Type B pancreatic cell (in vitro differentiated cells): Measurements from ENCODE around the gene AKAP13. TPM values are rescaled to one million over a fixed set of nuclear protein-coding genes. Genes with fewer than 3 reads are reported as not detected.

ENCODE experiments used
- DNase-seq: peaks from one replicate; pipeline ENCODE4 v3.0.0; 2021; ENCODE audit warnings: mixed read lengths; ENCODE audit not compliant: unreplicated experiment; ENCODE audit errors: extremely low spot score
- H3K27ac Mint-ChIP-seq: 2 replicates; pipeline ENCODE4 v1.8.0; 2021; ENCODE audit warnings: mild to moderate bottlenecking, mixed read lengths
- H3K27me3 Mint-ChIP-seq: 2 replicates; pipeline ENCODE4 v1.8.0; 2021; ENCODE audit warnings: mixed read lengths
- H3K36me3 Mint-ChIP-seq: 2 replicates; pipeline ENCODE4 v1.8.0; 2021; ENCODE audit warnings: mixed read lengths
- H3K4me1 Mint-ChIP-seq: one replicate; pipeline ENCODE4 v1.8.0; 2021; ENCODE audit warnings: mixed read lengths; ENCODE audit not compliant: unreplicated experiment
- H3K4me3 Mint-ChIP-seq: 2 replicates; pipeline ENCODE4 v1.8.0; 2021; ENCODE audit warnings: mild to moderate bottlenecking, mixed read lengths
- H3K9me3 Mint-ChIP-seq: 2 replicates; pipeline ENCODE4 v1.8.0; 2021; ENCODE audit warnings: mixed read lengths
- CTCF ChIP-seq: fragments of 200-600 bp; sonication (generic); conservative IDR thresholded peaks from 2 replicates; pipeline ENCODE4 v1.5.0; 2021; ENCODE audit warnings: antibody characterized with exemption, mild to moderate bottlenecking
- total RNA-seq: library from RNA; stranded (reverse); gene quantifications from 2 replicates; pipeline ENCODE4 v1.2.1, GENCODE V29; 2021; ENCODE audit warnings: low replicate concordance

AKAP13 gene
- total RNA-seq, 1 donor from 2014 or later, result 75.7 TPM

GRCh38 chr15:85763157-85763556 lies 382.8 kb downstream of the AKAP13 start:
- H3K27me3 Mint-ChIP-seq, result no peaks in the 10 kb centered on the region
- H3K27ac Mint-ChIP-seq, result no peak overlapping the region
- no peaks in the 10 kb centered on the region for H3K9me3 Mint-ChIP-seq
- DNase-seq, result no peak
- no peak for TF ChIP-seq CTCF
- H3K4me3 Mint-ChIP-seq, result no peak overlapping the region
- peaks cover 17% of the 10 kb centered on the region for H3K4me1 Mint-ChIP-seq
- no peaks in the 10 kb centered on the region for H3K36me3 Mint-ChIP-seq

- Mint-ChIP-seq H3K9me3 (no peaks in the 10 kb centered on the region), H3K36me3 (no peaks in the 10 kb centered on the region)
Measured at GRCh38 chr15:85763673-85764633, 383.6 kb downstream of the AKAP13 start.

DNA sequence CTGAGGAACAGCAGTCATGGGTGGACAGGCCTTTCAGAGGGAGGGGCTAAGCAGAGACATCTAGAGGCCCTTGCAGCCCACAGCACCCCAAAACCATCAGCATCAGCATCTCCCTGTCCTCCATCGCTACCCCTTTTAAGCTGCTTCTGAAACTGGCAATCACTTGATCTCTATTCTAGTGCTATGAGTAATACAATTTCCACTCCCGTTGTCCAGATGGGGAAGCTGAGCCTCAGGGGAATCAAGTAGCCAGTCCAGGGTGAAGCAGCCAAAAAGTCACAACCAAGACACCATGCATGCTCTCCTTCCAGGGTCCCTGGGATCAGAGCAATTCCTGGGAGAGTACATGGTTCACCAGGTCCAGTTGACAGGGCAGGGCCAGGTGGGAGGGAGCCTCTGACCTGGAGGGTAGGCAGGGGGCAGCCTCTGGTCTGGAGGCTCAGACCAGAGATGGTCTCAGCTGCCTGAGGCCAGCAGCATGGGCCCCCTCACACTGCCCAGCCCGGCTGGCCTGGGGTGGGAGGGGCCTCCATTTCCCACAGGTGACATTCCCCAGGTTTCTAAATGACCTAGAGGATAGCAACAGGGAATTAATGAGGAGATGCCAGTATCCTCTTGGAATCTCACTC lies 384.4 kb downstream of the AKAP13 start:
- no peak overlapping the region for H3K4me3 Mint-ChIP-seq
- H3K27me3 Mint-ChIP-seq, result no peaks in the 10 kb centered on the region
- peaks cover 17% of the 10 kb centered on the region for H3K4me1 Mint-ChIP-seq
- H3K9me3 Mint-ChIP-seq, result no peaks in the 10 kb centered on the region
- no peak for TF ChIP-seq CTCF
- no peak for DNase-seq
- H3K27ac Mint-ChIP-seq, result no peak overlapping the region
- H3K36me3 Mint-ChIP-seq, result no peaks in the 10 kb centered on the region

More at GRCh38 chr15:85763673-85764633, 383.6 kb downstream of the AKAP13 start:
- no peak overlapping the region for H3K4me3 Mint-ChIP-seq
- no peak overlapping the region for H3K27ac Mint-ChIP-seq
- TF ChIP-seq CTCF, result no peak
- H3K4me1 Mint-ChIP-seq, result peaks cover 17% of the 10 kb centered on the region
- DNase-seq, result no peak
- H3K27me3 Mint-ChIP-seq, result no peaks in the 10 kb centered on the region

GRCh38 chr15:85766001-85766831 lies 385.8 kb downstream of the AKAP13 start:
- Mint-ChIP-seq H3K27ac (no peak overlapping the region), H3K4me1 (peaks cover 23% of the 10 kb centered on the region), H3K27me3 (no peaks in the 10 kb centered on the region), H3K9me3 (no peaks in the 10 kb centered on the region), H3K36me3 (no peaks in the 10 kb centered on the region), H3K4me3 (peak overlapping the region; percentile 65)
- TF ChIP-seq CTCF, result no peak
- no peak for DNase-seq

DNA sequence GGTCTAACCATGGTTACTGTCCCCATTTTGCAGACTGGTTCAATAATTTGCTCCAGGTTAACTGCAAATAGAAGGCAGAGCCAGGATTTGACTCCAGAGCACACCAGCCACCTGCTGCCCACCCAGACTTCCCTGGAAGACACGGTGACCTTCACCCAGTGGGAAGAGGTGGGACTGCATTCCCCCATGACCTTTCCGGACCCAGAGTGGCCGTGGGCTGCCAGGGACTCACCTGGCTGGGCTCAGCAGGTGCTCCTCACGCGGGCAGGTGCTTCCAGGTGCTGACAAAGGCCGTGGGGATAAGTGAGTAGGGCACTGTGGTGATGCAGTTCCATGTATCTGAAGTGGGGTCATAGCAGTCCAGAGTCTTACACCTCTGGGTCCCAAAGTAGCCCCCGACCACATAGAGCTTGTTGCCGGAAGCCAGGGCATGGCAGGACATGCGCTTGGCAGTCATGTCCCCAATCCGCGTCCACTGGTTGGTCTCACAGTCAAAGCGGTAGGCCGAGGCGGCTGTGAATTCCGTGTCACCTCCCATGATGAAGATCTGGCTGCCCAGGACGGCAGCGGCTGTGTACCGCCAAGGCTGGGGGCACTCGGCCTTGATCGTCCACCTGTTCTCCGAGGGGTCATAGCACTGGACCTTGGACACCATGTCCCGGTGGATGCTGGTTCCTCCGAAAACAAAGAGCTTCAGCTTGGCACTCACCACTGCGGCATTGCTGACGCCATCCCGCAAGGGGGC lies 387.6 kb downstream of the AKAP13 start:
- Mint-ChIP-seq H3K9me3 (no peaks in the 10 kb centered on the region), H3K36me3 (no peaks in the 10 kb centered on the region), H3K4me3 (no peak overlapping the region), H3K4me1 (peaks cover 28% of the 10 kb centered on the region), H3K27ac (no peak overlapping the region), H3K27me3 (no peaks in the 10 kb centered on the region)
- TF ChIP-seq CTCF, result no peak
- DNase-seq, result no peak
